ENCODE data around the gene ADNP.

The ADNP gene

DNA sequence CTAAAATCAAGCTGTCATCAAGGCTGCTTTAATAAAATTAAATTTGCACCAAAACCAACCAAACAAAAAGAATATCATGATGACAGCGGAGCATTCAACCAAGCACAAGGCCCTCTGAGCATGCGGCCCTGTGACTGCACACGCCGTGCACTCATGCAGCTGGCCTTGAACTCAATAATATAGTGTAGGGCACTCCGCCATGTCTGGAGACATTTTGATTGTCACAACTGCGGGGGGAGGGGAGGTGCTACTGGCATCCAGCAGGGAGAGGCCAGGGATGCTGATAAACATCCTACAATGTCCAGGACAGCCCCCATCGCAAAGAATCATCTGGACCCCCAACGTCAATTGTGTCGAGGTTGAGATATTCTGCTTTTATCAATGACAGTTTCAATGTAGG lies 37.1 kb upstream of the ADNP start:
- TF ChIP-seq, protein P1, sequence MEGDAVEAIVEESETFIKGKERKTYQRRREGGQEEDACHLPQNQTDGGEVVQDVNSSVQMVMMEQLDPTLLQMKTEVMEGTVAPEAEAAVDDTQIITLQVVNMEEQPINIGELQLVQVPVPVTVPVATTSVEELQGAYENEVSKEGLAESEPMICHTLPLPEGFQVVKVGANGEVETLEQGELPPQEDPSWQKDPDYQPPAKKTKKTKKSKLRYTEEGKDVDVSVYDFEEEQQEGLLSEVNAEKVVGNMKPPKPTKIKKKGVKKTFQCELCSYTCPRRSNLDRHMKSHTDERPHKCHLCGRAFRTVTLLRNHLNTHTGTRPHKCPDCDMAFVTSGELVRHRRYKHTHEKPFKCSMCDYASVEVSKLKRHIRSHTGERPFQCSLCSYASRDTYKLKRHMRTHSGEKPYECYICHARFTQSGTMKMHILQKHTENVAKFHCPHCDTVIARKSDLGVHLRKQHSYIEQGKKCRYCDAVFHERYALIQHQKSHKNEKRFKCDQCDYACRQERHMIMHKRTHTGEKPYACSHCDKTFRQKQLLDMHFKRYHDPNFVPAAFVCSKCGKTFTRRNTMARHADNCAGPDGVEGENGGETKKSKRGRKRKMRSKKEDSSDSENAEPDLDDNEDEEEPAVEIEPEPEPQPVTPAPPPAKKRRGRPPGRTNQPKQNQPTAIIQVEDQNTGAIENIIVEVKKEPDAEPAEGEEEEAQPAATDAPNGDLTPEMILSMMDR (conservative IDR thresholded peaks at IDR 0.05), result no peak
- no peak for TF ChIP-seq ZFX (IDR thresholded peaks at IDR 0.05)
- H3K27ac ChIP-seq, result no peak overlapping the region

DNA sequence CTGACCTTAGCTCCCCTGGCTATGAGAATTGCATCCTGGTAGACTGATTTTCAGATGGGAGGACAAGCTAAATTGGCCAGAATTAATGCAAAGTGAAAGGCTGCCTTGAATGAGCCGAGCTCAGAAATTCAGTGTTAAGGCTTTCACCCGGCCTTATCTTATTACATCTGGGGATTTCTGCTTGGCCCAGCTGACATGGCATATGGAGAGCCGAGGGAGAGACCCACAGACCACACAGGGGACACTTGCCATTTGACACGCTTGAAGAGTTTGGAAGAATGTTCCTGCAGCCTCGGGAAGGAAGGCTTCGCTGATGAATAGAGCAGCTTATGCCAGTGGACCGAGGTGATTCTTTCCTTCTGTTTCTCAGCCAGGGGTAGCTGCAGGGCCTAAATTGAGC lies 36.3 kb upstream of the ADNP start:
- TF ChIP-seq, protein P1 (conservative IDR thresholded peaks at IDR 0.05), result no peak
- no peak for TF ChIP-seq ZFX (IDR thresholded peaks at IDR 0.05)
- H3K27ac ChIP-seq, result no peak overlapping the region

GRCh38 chr20:50959543-50960126 lies 28.4 kb upstream of the ADNP start:
- TF ChIP-seq, protein P1 (conservative IDR thresholded peaks at IDR 0.05), result no peak
- no peak for TF ChIP-seq ZFX (IDR thresholded peaks at IDR 0.05)
- H3K27ac ChIP-seq, result peak overlapping the region; percentile 81; the same call in 1 of the 2 replicates

- H3K27ac ChIP-seq, result peak within 1 kb of the TSS; percentile 81
- TF ChIP-seq, protein P1 (conservative IDR thresholded peaks at IDR 0.05), result no peak
- peak; percentile 69; the same call in 1 of the 2 replicates for TF ChIP-seq ZFX (IDR thresholded peaks at IDR 0.05)
Observed at GRCh38 chr20:50958615-50959542, 27.6 kb upstream of the ADNP start, which contains the start of gene MOCS3. TSS of gene MOCS3 (plus strand) at chr20:50958818. CDS start at chr20:50958843, 25 bp downstream.

- no peak for TF ChIP-seq ZFX (IDR thresholded peaks at IDR 0.05)
- TF ChIP-seq, protein P1 (conservative IDR thresholded peaks at IDR 0.05), result no peak
- peak within 1 kb of the TSS; percentile 81 for H3K27ac ChIP-seq
Observed at GRCh38 chr20:50957798-50958614, 26.8 kb upstream of the ADNP start, which contains the start of gene DPM1. TSS of gene DPM1 (minus strand) at chr20:50958532. CDS start at chr20:50958523, 9 bp downstream.

DNA sequence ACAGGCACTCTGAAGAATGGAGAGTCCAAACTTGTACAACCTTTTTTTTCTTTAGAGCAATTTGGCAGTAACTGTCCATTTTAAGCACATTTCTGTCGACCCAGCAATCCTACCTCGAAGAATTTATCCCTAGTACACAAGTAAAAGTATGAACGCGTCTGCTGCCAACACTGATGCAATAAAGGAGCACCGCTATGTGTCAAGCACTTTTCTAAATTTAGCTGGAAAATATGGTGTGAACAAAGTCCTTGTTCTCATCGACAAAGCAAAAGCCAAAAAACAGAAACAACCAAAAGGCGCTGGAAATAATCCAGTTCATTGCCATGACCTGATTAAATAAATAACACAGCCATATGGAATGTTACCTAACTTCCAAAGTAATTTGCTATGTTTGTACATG lies 26.0 kb upstream of the ADNP start:
- TF ChIP-seq, protein P1 (conservative IDR thresholded peaks at IDR 0.05), result no peak
- TF ChIP-seq ZFX (IDR thresholded peaks at IDR 0.05), result no peak
- H3K27ac ChIP-seq, result peak overlapping the region; percentile 81

Measured in C4-2B (cell line).